RWPE1 (cell line): ENCODE results near the gene PPP3R2.
"Not testable (repeated sequence)": the region's sequence is repeated elsewhere in the genome, so short reads cannot be mapped to it uniquely, and the experiment has no call there.

Source experiments
- CTCF ChIA-PET: fragments of 350-600 bp; sonication (Branson Sonifier 250); formaldehyde crosslinking; extraction: SDS; loops from one replicate; lab custom pipeline; 2021; lab: Yijun Ruan, JAX
- POLR2A ChIA-PET: fragments of 400-600 bp; formaldehyde crosslinking; extraction: SDS; loops from one replicate; lab custom pipeline; 2020; ENCODE audit warnings: antibody characterized with exemption; ENCODE audit not compliant: low non-redundant PET; lab: Yijun Ruan, JAX
- DNase-seq: peaks from one replicate; pipeline ENCODE4 v3.0.0; 2012; ENCODE audit warnings: low spot score
- H3K27ac ChIP-seq: fragments of 450-650 bp; 2 replicates; pipeline ENCODE4 v1.5.1; 2017
- TF ChIP-seq, protein P1 (sequence below): fragments of 450-650 bp; conservative IDR thresholded peaks from 2 replicates; pipeline ENCODE4 v1.5.1; 2017; ENCODE audit warnings: low read depth, mild to moderate bottlenecking

The PPP3R2 gene

GRCh38 chr9:101591787-101592446 is 2.9 kb downstream of the PPP3R2 start:
- no peak for DNase-seq
- CTCF ChIA-PET: interaction anchor here (0.7 kb wide), 1 partner anchor 1385 kb away, joined by 3 read pairs; no protein-coding TSS in a partner anchor
- POLR2A ChIA-PET: no interaction called here

DNA sequence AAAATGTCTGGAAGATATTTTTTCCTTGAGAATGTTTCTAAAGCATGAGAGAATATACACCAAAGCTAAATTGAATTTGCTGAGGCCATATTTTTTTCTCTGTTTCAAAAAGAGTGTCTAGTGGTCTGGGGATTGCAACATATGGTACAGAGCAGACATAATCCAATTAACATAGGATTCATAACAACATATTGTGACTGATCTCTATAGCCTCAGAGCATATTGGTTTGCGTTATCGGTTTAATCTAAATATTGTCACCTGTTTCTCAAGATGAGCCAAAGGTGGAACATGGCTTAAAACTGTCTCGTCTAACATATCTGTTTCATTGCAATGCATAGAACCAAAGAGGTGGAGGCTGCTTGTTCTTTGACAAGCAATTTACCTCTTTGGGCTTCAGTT is 3.9 kb downstream of the PPP3R2 start:
- ChIA-PET POLR2A (no interaction called here), CTCF (interaction anchor here (0.6 to 0.8 kb wide), 2 partner anchors 9 to 115 kb away, joined by 3 to 4 read pairs; no protein-coding TSS in a partner anchor)
- H3K27ac ChIP-seq: no peak overlapping the region
- TF ChIP-seq, protein P1, sequence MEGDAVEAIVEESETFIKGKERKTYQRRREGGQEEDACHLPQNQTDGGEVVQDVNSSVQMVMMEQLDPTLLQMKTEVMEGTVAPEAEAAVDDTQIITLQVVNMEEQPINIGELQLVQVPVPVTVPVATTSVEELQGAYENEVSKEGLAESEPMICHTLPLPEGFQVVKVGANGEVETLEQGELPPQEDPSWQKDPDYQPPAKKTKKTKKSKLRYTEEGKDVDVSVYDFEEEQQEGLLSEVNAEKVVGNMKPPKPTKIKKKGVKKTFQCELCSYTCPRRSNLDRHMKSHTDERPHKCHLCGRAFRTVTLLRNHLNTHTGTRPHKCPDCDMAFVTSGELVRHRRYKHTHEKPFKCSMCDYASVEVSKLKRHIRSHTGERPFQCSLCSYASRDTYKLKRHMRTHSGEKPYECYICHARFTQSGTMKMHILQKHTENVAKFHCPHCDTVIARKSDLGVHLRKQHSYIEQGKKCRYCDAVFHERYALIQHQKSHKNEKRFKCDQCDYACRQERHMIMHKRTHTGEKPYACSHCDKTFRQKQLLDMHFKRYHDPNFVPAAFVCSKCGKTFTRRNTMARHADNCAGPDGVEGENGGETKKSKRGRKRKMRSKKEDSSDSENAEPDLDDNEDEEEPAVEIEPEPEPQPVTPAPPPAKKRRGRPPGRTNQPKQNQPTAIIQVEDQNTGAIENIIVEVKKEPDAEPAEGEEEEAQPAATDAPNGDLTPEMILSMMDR: no peak
- no peak for DNase-seq

More at GRCh38 chr9:101591787-101592446, 2.9 kb downstream of the PPP3R2 start:
- no peak overlapping the region for H3K27ac ChIP-seq
- TF ChIP-seq, protein P1: no peak

- POLR2A ChIA-PET, H3K27ac ChIP-seq: not testable (repeated sequence)
- DNase-seq: peak; percentile 84
- CTCF ChIA-PET: interaction anchor here (0.6 to 0.7 kb wide), 2 partner anchors 112 to 114 kb away, joined by 3 read pairs; no protein-coding TSS in a partner anchor
These were observed 4.7 kb downstream of the PPP3R2 start for GRCh38 chr9:101590074-101590473.

DNA sequence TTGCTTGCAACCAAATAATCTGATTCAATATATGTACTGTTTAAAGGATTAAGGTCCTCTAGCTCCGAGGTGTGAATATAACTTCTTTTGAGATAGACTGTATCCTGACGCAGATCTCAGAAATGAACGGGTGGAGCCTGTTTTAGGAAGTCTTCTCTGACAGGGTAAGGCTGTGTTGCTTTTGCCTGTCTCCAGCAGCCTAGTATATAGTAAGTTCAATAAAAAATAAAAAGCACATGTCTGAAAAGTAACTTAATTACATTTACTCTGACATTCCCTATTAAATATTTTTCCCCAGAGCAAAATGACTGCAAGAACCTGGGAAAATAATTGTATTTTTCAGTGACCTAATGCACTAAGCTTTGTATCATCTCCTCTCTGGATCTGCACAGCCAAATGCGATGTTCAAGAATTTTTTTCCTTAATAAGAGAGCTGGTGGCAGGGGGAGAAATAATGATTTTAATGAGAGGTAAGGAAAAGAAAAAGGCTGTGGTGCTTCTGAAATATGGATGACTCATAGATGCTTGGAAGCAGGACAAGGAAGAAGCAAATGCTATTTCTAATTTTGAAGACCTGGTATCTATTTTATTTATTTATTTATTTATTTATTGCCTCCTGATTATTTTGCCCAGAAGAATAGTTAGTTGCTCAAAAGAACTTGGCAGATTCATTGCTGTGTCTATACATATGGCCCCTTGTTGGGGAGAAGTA is 7.3 kb downstream of the PPP3R2 start:
- no peak for DNase-seq
- POLR2A ChIA-PET: no interaction called here
- no peak overlapping the region for H3K27ac ChIP-seq
- CTCF ChIA-PET: no interaction called here
- TF ChIP-seq, protein P1: no peak

GRCh38 chr9:101586651-101587050 is 8.1 kb downstream of the PPP3R2 start:
- TF ChIP-seq, protein P1: no peak

DNA sequence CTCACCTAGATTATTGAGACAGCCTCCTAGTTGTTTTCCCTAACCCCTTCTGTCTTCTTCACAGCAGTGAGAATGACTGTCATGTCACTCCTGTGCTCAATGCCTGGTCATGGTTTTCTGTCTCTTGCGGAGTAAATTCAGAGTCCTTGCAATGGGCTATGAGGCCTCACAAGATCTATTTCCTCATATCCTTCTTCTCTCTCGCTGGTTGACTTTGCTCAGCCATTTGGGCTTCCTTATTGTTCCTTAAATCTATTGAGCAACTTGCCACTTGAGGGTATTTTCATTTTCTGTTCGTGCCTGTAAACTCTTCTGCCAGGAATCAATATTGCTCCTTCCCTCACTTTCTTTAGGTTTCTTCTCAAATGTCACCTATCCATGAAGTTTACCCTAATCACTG is 9.0 kb downstream of the PPP3R2 start:
- DNase-seq: no peak
- CTCF ChIA-PET: no interaction called here
- TF ChIP-seq, protein P1: no peak
- POLR2A ChIA-PET: no interaction called here
- no peak overlapping the region for H3K27ac ChIP-seq

More at GRCh38 chr9:101586651-101587050, 8.1 kb downstream of the PPP3R2 start:
- H3K27ac ChIP-seq: no peak overlapping the region
- CTCF ChIA-PET: no interaction called here
- POLR2A ChIA-PET: no interaction called here
- DNase-seq: no peak

DNA sequence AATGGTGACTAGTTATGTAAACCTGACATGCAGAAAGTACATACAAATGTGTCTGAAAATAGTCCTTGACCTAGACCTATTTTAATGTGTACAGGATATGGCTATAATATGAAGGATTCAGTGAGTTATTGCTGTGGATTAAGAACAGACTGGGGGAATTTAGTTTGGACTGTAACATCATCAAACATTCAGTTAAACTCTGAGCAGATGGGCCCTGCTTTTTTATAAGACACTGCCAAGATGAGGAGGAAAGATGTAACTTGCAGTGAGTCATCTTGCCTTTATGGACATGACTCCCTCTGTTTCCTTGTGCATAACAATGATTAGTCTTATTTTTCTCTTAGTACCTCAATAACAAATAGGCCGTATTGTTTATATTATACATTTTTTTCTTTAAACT is 12.2 kb downstream of the PPP3R2 start:
- no peak overlapping the region for H3K27ac ChIP-seq
- TF ChIP-seq, protein P1: no peak
- ChIA-PET POLR2A (no interaction called here), CTCF (no interaction called here)
- DNase-seq: peak; percentile 47
